H1 (cell line): ENCODE data around the gene IRS1. TPM values are rescaled to one million over a fixed set of nuclear protein-coding genes. Genes with fewer than 3 reads are reported as not detected.

ENCODE experiments used
- CTCF ChIA-PET: fragments of 300-600 bp; sonication (Branson Sonifier 250); formaldehyde crosslinking; loops from one replicate; lab custom pipeline; 2021; ENCODE audit not compliant: partially characterized antibody; lab: Charles Lee
- POLR2A ChIA-PET: fragments of 300-600 bp; sonication (Branson Sonifier 250); formaldehyde crosslinking; loops from one replicate; lab custom pipeline; 2021; ENCODE audit warnings: inconsistent platforms; ENCODE audit not compliant: partially characterized antibody; lab: Charles Lee
- DNase-seq, 2 experiments: peaks; one replicate each; pipeline versions ENCODE4 v3.0.0 to v3.0.0-alpha.2; 2010 to 2022; ENCODE audit warnings: low spot score in 2 of 2, low read depth in 1 of 2, mixed read lengths in 1 of 2
- FAIRE-seq: peaks from 2 replicates; lab custom pipeline; 2011; peaks lifted over from hg19 to GRCh38; lab: Jason Lieb, UNC
- H2AFZ ChIP-seq: 2 replicates; pipeline ENCODE4 v1.8.1; 2012; ENCODE audit warnings: low read length, inconsistent platforms
- H2AK5ac ChIP-seq: 2 replicates; pipeline ENCODE4 v1.6.1; 2013; ENCODE audit warnings: low read depth, low read length
- H2BK120ac ChIP-seq: replicated peaks from 2 replicates; pipeline ENCODE3; 2013; ENCODE audit warnings: low read depth, low read length, inconsistent platforms
- H2BK12ac ChIP-seq: 2 replicates; pipeline ENCODE4 v1.6.1; 2013; ENCODE audit warnings: low read depth, low read length
- H2BK15ac ChIP-seq: 2 replicates; pipeline ENCODE4 v1.6.1; 2013; ENCODE audit warnings: low read length
- H2BK20ac ChIP-seq: 2 replicates; pipeline ENCODE4 v1.6.1; 2013; ENCODE audit warnings: low read length
- H2BK5ac ChIP-seq: 2 replicates; pipeline ENCODE4 v1.6.1; 2013; ENCODE audit warnings: low read depth, low read length
- H3K14ac ChIP-seq: 2 replicates; pipeline ENCODE4 v1.6.1; 2013; ENCODE audit warnings: inconsistent platforms; ENCODE audit not compliant: insufficient read length
- H3K18ac ChIP-seq: 2 replicates; pipeline ENCODE4 v1.6.1; 2013; ENCODE audit warnings: low read length; ENCODE audit errors: extremely low read depth
- H3K23ac ChIP-seq: 2 replicates; pipeline ENCODE4 v1.6.1; 2013; ENCODE audit warnings: inconsistent platforms; ENCODE audit not compliant: insufficient read length
- H3K23me2 ChIP-seq: 2 replicates; pipeline ENCODE4 v1.6.1; 2013; ENCODE audit warnings: low read depth, low read length
- H3K27ac ChIP-seq: 2 replicates; pipeline ENCODE4 v1.6.1; 2011; ENCODE audit warnings: low read depth, low read length, inconsistent platforms
- H3K27me3 ChIP-seq, 4 experiments: replicated peaks in 1 of 4; 1 replicate in 1 of 4; 2 replicates in 3 of 4; pipeline versions ENCODE4 v1.6.1 to v1.8.1; 2011 to 2013; ENCODE audit warnings: low read length in 3 of 4, mild to moderate bottlenecking in 3 of 4, inconsistent platforms in 2 of 4, mixed read lengths in 2 of 4, moderate library complexity in 1 of 4; ENCODE audit not compliant: control insufficient read depth in 3 of 4, insufficient read depth in 3 of 4; ENCODE audit errors: extremely low read depth in 1 of 4
- H3K36me3 ChIP-seq, 4 experiments: 2 replicates each; pipeline versions ENCODE4 v1.6.1 to v1.8.1; 2011 to 2013; ENCODE audit warnings: mild to moderate bottlenecking in 4 of 4, low read length in 3 of 4, moderate library complexity in 2 of 4, control low read depth in 1 of 4, inconsistent platforms in 1 of 4; ENCODE audit not compliant: insufficient read depth in 4 of 4, control insufficient read depth in 2 of 4
- H3K4ac ChIP-seq: replicated peaks from 2 replicates; pipeline ENCODE3; 2013; ENCODE audit warnings: low read length, low read depth, mixed read lengths, inconsistent platforms; ENCODE audit not compliant: insufficient read length
- H3K4me1 ChIP-seq, 4 experiments: replicated peaks in 1 of 4; 1 replicate in 1 of 4; 2 replicates in 3 of 4; pipeline versions ENCODE4 v1.6.1 to v1.8.1; 2011 to 2013; ENCODE audit warnings: low read length in 3 of 4, inconsistent platforms in 2 of 4, mixed read lengths in 1 of 4; ENCODE audit not compliant: insufficient read depth in 4 of 4, control insufficient read depth in 3 of 4
- H3K4me2 ChIP-seq, 2 experiments: 2 replicates each; pipeline versions ENCODE4 v1.6.1 to v1.8.1; 2011 to 2013; ENCODE audit warnings: low read depth in 2 of 2, low read length in 2 of 2, control low read depth in 1 of 2, inconsistent platforms in 1 of 2, mild to moderate bottlenecking in 1 of 2; ENCODE audit not compliant: insufficient read depth in 1 of 2
- H3K4me3 ChIP-seq, 4 experiments: fragments of 200-600, 300-600 bp in 1 of 4; sonication (generic), shearing (Covaris generic), sonication (Bioruptor Twin) in 1 of 4; 2 replicates each; pipeline versions ENCODE4 v1.5.1 to v1.8.1; 2011 to 2016; ENCODE audit warnings: low read length in 4 of 4, low read depth in 3 of 4, control low read depth in 2 of 4, inconsistent platforms in 2 of 4, mild to moderate bottlenecking in 2 of 4, mixed read lengths in 1 of 4, moderate library complexity in 1 of 4; ENCODE audit not compliant: insufficient read depth in 2 of 4; ENCODE audit errors: extremely low read depth in 1 of 4
- H3K56ac ChIP-seq: replicated peaks from 2 replicates; pipeline ENCODE3; 2013; ENCODE audit warnings: low read depth, mild to moderate bottlenecking, mixed read lengths, low read length, inconsistent platforms; ENCODE audit not compliant: insufficient read length
- H3K79me1 ChIP-seq: 2 replicates; pipeline ENCODE4 v1.6.1; 2013; ENCODE audit warnings: low read depth, low read length, control low read depth
- H3K79me2 ChIP-seq, 2 experiments: 2 replicates each; pipeline versions ENCODE4 v1.6.1 to v1.8.1; 2012 to 2013; ENCODE audit warnings: low read length in 2 of 2, mild to moderate bottlenecking in 2 of 2, inconsistent platforms in 1 of 2; ENCODE audit not compliant: insufficient read depth in 2 of 2, control insufficient read depth in 1 of 2
- H3K9ac ChIP-seq, 4 experiments: replicated peaks in 1 of 4; 1 replicate in 1 of 4; 2 replicates in 3 of 4; pipeline versions ENCODE4 v1.6.1 to v1.8.1; 2011 to 2013; ENCODE audit warnings: low read depth in 3 of 4, low read length in 3 of 4, control low read depth in 2 of 4, mild to moderate bottlenecking in 2 of 4, moderate library complexity in 2 of 4, inconsistent platforms in 1 of 4; ENCODE audit errors: extremely low read depth in 1 of 4
- H3K9me3 ChIP-seq, 2 experiments: 2 replicates each; pipeline versions ENCODE4 v1.6.1 to v1.8.1; 2012 to 2013; ENCODE audit warnings: mild to moderate bottlenecking in 2 of 2, moderate library complexity in 2 of 2, control low read depth in 1 of 2, inconsistent platforms in 1 of 2, low read depth in 1 of 2, low read length in 1 of 2, mixed read lengths in 1 of 2; ENCODE audit not compliant: insufficient read depth in 2 of 2
- H4K20me1 ChIP-seq, 2 experiments: replicated peaks in 1 of 2; 2 replicates each; pipeline versions ENCODE3 to v1.8.1; 2011 to 2013; ENCODE audit warnings: inconsistent platforms in 2 of 2, low read length in 2 of 2, mild to moderate bottlenecking in 1 of 2; ENCODE audit not compliant: insufficient read depth in 2 of 2, control insufficient read depth in 1 of 2
- H4K5ac ChIP-seq: 2 replicates; pipeline ENCODE4 v1.6.1; 2013; ENCODE audit warnings: low read length, low read depth, mixed read lengths, inconsistent platforms; ENCODE audit not compliant: insufficient read length
- H4K8ac ChIP-seq: 2 replicates; pipeline ENCODE4 v1.8.0; 2013; ENCODE audit warnings: mild to moderate bottlenecking, moderate library complexity, low read length, inconsistent platforms; ENCODE audit not compliant: insufficient read depth; ENCODE audit errors: extremely low read depth
- H4K91ac ChIP-seq: replicated peaks from 2 replicates; pipeline ENCODE3; 2013; ENCODE audit warnings: low read length, mixed read lengths, inconsistent platforms; ENCODE audit not compliant: insufficient read length
- BCL11A ChIP-seq, 2 experiments: IDR thresholded peaks; one replicate each; pipeline ENCODE4 v1.6.1; 2011; ENCODE audit warnings: low read depth in 2 of 2, low read length in 2 of 2, mild to moderate bottlenecking in 2 of 2
- EGR1 ChIP-seq: IDR thresholded peaks from 2 replicates; pipeline ENCODE4 v1.6.1; 2011; ENCODE audit warnings: low read depth, low read length, borderline replicate concordance
- EP300 ChIP-seq, 2 experiments: IDR thresholded peaks; 1 replicate in 1 of 2; 2 replicates in 1 of 2; pipeline ENCODE4 v1.6.1; 2011 to 2012; ENCODE audit warnings: low read depth in 2 of 2, low read length in 2 of 2, mild to moderate bottlenecking in 2 of 2, borderline replicate concordance in 1 of 2, inconsistent platforms in 1 of 2, moderate library complexity in 1 of 2
- JUND ChIP-seq: IDR thresholded peaks from 2 replicates; pipeline ENCODE4 v1.6.1; 2011; ENCODE audit warnings: mild to moderate bottlenecking, improper control_type of control experiment, low read length
- MAFK ChIP-seq: IDR thresholded peaks from 2 replicates; pipeline ENCODE4 v1.6.1; 2012; ENCODE audit warnings: low read depth, mild to moderate bottlenecking, improper control_type of control experiment, low read length
- POLR2A ChIP-seq, 2 experiments: IDR thresholded peaks; 1 replicate in 1 of 2; 2 replicates in 1 of 2; pipeline ENCODE4 v1.6.1; 2011; ENCODE audit warnings: low read depth in 2 of 2, low read length in 2 of 2, mild to moderate bottlenecking in 2 of 2; ENCODE audit errors: control extremely low read depth in 1 of 2
- USF2 ChIP-seq: IDR thresholded peaks from 2 replicates; pipeline ENCODE4 v1.6.1; 2011; ENCODE audit warnings: low read length, improper control_type of control experiment
- WGBS, 2 experiments: shearing (Covaris generic) in 1 of 2; methylation state at CpG; one replicate each; pipeline versions ENCODE4 v1.1.6 to v1.1.7; 2013 to 2015; ENCODE audit warnings: low lambda C conversion rate in 2 of 2, mixed read lengths in 2 of 2, inconsistent platforms in 1 of 2, low coverage in 1 of 2, missing lambda C conversion rate in 1 of 2; ENCODE audit not compliant: insufficient replicate concordance in 2 of 2, insufficient coverage in 1 of 2, insufficient read length in 1 of 2; ENCODE audit errors: extremely low coverage in 1 of 2, missing lambda C conversion rate in 1 of 2; 5-methylcytosine and 5-hydroxymethylcytosine counted together
- polyA plus RNA-seq, 7 experiments: library from polyadenylated mRNA; depleted of rRNA in 3 of 7; stranded (reverse) in 5 of 7; unstranded in 2 of 7; fragments of >200 nt in 5 of 7; fragments of 200-250 nt in 2 of 7; gene quantifications; 1 replicate in 5 of 7; 2 replicates in 1 of 7; 4 replicates in 1 of 7; pipeline versions ENCODE4 v1.2.1 to v1.2.3, GENCODE V29; 2011 to 2013; ENCODE audit warnings: missing spikeins in 2 of 7, mixed read lengths in 2 of 7
- total RNA-seq: library from RNA; stranded (reverse); fragmentation: NEBNext Ultra II Directional; extraction: Animal tissue kit (Norgen Biotek cat#: 25700); gene quantifications from 2 replicates; pipeline ENCODE4 v1.2.1, GENCODE V29; 2021

Gene IRS1
- total and polyA plus RNA-seq, 2 of the 8 experiments (the other 6 are each of a cell fraction or from before 2014, with no cell fraction given), result 9.1 to 26.9 TPM

DNA sequence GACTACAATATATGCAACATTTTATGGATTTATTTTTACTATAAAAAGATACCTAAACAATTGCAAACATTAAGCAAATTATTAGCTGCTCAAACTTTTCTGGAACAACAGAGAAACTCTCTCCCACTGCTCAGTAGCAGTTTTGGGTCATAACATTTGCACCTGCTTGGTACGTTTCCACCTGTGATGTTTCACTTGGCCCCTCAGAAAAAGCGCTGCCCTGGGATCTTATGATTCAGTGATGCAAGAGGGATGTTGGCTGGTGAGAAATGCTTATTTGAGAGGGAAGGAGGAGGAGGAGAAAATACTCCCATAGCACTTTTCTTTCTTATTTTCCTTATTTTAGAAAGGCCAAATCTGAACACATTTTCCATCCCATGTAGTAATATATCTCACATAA, 9.2 kb downstream of the IRS1 start:
- ChIA-PET CTCF (interaction anchor here (0.6 to 1.8 kb wide), 6 partner anchors 10 to 1121 kb away, joined by 3 to 10 read pairs (median 3); no protein-coding TSS in a partner anchor), POLR2A (interaction anchor here (0.8 to 1.5 kb wide), 6 partner anchors 8 to 45 kb away, joined by 3 to 6 read pairs (median 4); partner anchors contain the start of genes IRS1 and RHBDD1)
- H4K5ac ChIP-seq, result no peak overlapping the region
- peak overlapping the region in 3 of 4 experiments; percentile 77 to 81 (median 80); a peak in 4 of 7 replicates for H3K9ac ChIP-seq
- H3K27ac ChIP-seq, result 0 out of 2 replicates have a peak overlapping the region, but pooled peaks have one; percentile 11
- no peak overlapping the region for H3K56ac ChIP-seq
- no peak overlapping the region for H2AK5ac ChIP-seq
- no peak overlapping the region for H4K8ac ChIP-seq
- no peak overlapping the region for H2BK20ac ChIP-seq
- H3K18ac ChIP-seq, result no peak overlapping the region; the same call in 1 of the 2 replicates
- H3K36me3 ChIP-seq, result peaks cover 0 to 10% (median 0%) of the 10 kb centered on the region in 4 experiments; a peak in 2 of 8 replicates
- H3K4me1 ChIP-seq, result peaks cover 10 to 17% (median 12%) of the 10 kb centered on the region in 4 experiments
- H2BK15ac ChIP-seq, result no peak overlapping the region
- peaks cover 8% of the 10 kb centered on the region; the same call in 1 of the 2 replicates for H3K23me2 ChIP-seq
- no peak overlapping the region for H2BK5ac ChIP-seq
- no peaks in the 10 kb centered on the region for H3K27me3 ChIP-seq
- no peaks in the 10 kb centered on the region for H3K9me3 ChIP-seq
- peaks cover 2% of the 10 kb centered on the region in 2 experiments for H4K20me1 ChIP-seq
- no peak overlapping the region for H3K14ac ChIP-seq
- WGBS, 2 experiments, result 96% methylated on average over 2 of the region's 2 CpGs; no CpG with 5 or more reads in 1 of the 2 experiments
- peak overlapping the region; percentile 71 to 95 for H3K4me2 ChIP-seq
- H4K91ac ChIP-seq, result no peak overlapping the region
- FAIRE-seq (no peak), DNase-seq (no peak)
- no peak overlapping the region for H3K4ac ChIP-seq
- no peak overlapping the region for H2BK120ac ChIP-seq
- H3K4me3 ChIP-seq, result peak overlapping the region; percentile 27 to 59 (median 44); a peak in 7 of 8 replicates
- H2AFZ ChIP-seq, result no peak overlapping the region
- peak overlapping the region; percentile 91; the same call in 1 of the 2 replicates for H2BK12ac ChIP-seq
- H3K23ac ChIP-seq, result no peak overlapping the region
- peaks cover 0 to 81% of the 10 kb centered on the region in 2 experiments; a peak in 3 of 4 replicates for H3K79me2 ChIP-seq
- H3K79me1 ChIP-seq, result 0 out of 2 replicates have a peak, but pooled peaks cover 1% of the 10 kb centered on the region
- TF ChIP-seq BCL11A (IDR thresholded peaks at IDR 0.05; ENCODE audit: low read depth in 2 of 2, low read length in 2 of 2) (no peak), POLR2A (IDR thresholded peaks at IDR 0.05; ENCODE audit: control extremely low read depth in 1 of 2, low read depth in 2 of 2, low read length in 2 of 2) (peak in 1 of 2 experiments; percentile 50; a peak in 1 of 3 replicates), EGR1 (no peak), EP300 (IDR thresholded peaks at IDR 0.05; ENCODE audit: borderline replicate concordance in 1 of 2, low read depth in 2 of 2, low read length in 2 of 2) (no peak), JUND (no peak), MAFK (no peak), USF2 (no peak)
- TF ChIP-seq, all 59 proteins: peak for 1
